Peyer's patch (tissue), 4 donors: ENCODE measurements around the gene F2RL1.

Experiments used
- CTCF ChIP-seq, 6 experiments: fragments of 450-650 bp in 4 of 6; fragments of 200-600 bp in 2 of 6; sonication (generic) in 1 of 6; IDR thresholded peaks; one replicate each; pipeline ENCODE4 v1.5.1; 2017 to 2019; ENCODE audit warnings: antibody characterized with exemption in 6 of 6, mild to moderate bottlenecking in 3 of 6, moderate library complexity in 1 of 6
- POLR2A ChIP-seq, 2 donors: fragments of 450-650 bp; IDR thresholded peaks; one replicate each; pipeline ENCODE4 v1.5.1; 2017; ENCODE audit warnings: antibody characterized with exemption in 2 of 2, mild to moderate bottlenecking in 2 of 2, moderate library complexity in 2 of 2

- TF ChIP-seq CTCF (IDR thresholded peaks at IDR 0.05) (no peak), POLR2A (IDR thresholded peaks at IDR 0.05) (no peak)
Observed at GRCh38 chr5:76804266-76804665, 14.6 kb upstream of the F2RL1 start.
